HEK293T (cell line): ENCODE data around the gene EXOC3L2.

ENCODE experiments used
- CTCF ChIA-PET: fragments of 350-600 bp; formaldehyde crosslinking; extraction: SDS; loops from one replicate; lab custom pipeline; 2021; ENCODE audit warnings: antibody characterized with exemption, inconsistent platforms; lab: Yijun Ruan, JAX
- POLR2A ChIA-PET: fragments of 350-600 bp; formaldehyde crosslinking; extraction: SDS; loops from one replicate; lab custom pipeline; 2020; ENCODE audit warnings: antibody characterized with exemption, inconsistent platforms; lab: Yijun Ruan, JAX
- DNase-seq: peaks from one replicate; pipeline ENCODE4 v3.0.0; 2012; ENCODE audit warnings: mixed read lengths; ENCODE audit errors: extremely low spot score
- ARNT ChIP-seq: fragments of 450-650 bp; IDR thresholded peaks from 2 replicates; pipeline ENCODE4 v1.6.1; 2017; ENCODE audit warnings: mild to moderate bottlenecking
- BHLHE40 ChIP-seq: fragments of 450-650 bp; IDR thresholded peaks from 2 replicates; pipeline ENCODE4 v1.6.1; 2016; ENCODE audit warnings: mild to moderate bottlenecking, moderate library complexity, borderline replicate concordance
- CTBP1 ChIP-seq: fragments of 450-650 bp; IDR thresholded peaks from 2 replicates; pipeline ENCODE4 v1.6.1; 2016; ENCODE audit warnings: borderline replicate concordance
- ELF4 ChIP-seq: fragments of 450-650 bp; IDR thresholded peaks from 2 replicates; pipeline ENCODE4 v1.6.1; 2017; ENCODE audit warnings: antibody characterized with exemption
- FOXA1 ChIP-seq: fragments of 450-650 bp; IDR thresholded peaks from 2 replicates; pipeline ENCODE4 v1.6.1; 2016; ENCODE audit warnings: mild to moderate bottlenecking
- FOXK2 ChIP-seq: fragments of 450-650 bp; IDR thresholded peaks from 2 replicates; pipeline ENCODE4 v1.6.1; 2016; ENCODE audit warnings: mild to moderate bottlenecking
- FOXM1 ChIP-seq: fragments of 450-650 bp; IDR thresholded peaks from 2 replicates; pipeline ENCODE4 v1.6.1; 2017; ENCODE audit warnings: mild to moderate bottlenecking, borderline replicate concordance
- HDGF ChIP-seq: fragments of 450-650 bp; IDR thresholded peaks from 2 replicates; pipeline ENCODE4 v1.6.1; 2017; ENCODE audit warnings: antibody characterized with exemption, borderline replicate concordance
- L3MBTL2 ChIP-seq: fragments of 450-650 bp; conservative IDR thresholded peaks from 2 replicates; pipeline ENCODE4 v1.6.1; 2016; ENCODE audit warnings: mild to moderate bottlenecking
- LEF1 ChIP-seq: fragments of 450-650 bp; IDR thresholded peaks from 2 replicates; pipeline ENCODE4 v1.6.1; 2017; ENCODE audit warnings: mild to moderate bottlenecking, borderline replicate concordance
- NFRKB ChIP-seq: fragments of 450-650 bp; IDR thresholded peaks from 2 replicates; pipeline ENCODE4 v1.6.1; 2016; ENCODE audit warnings: mild to moderate bottlenecking, moderate library complexity
- SP1 ChIP-seq: fragments of 450-650 bp; IDR thresholded peaks from 2 replicates; pipeline ENCODE4 v1.6.1; 2017
- SUZ12 ChIP-seq: fragments of 450-650 bp; IDR thresholded peaks from 2 replicates; pipeline ENCODE4 v1.6.1; 2016; ENCODE audit warnings: mild to moderate bottlenecking
- TARDBP ChIP-seq: fragments of 450-650 bp; IDR thresholded peaks from 2 replicates; pipeline ENCODE4 v1.6.1; 2016
- ZNF384 ChIP-seq: fragments of 450-650 bp; IDR thresholded peaks from 2 replicates; pipeline ENCODE4 v1.6.1; 2016
- TF ChIP-seq, protein P1 (sequence below): fragments of 450-650 bp; IDR thresholded peaks from 2 replicates; pipeline ENCODE4 v1.6.1; 2016

Gene EXOC3L2

DNA sequence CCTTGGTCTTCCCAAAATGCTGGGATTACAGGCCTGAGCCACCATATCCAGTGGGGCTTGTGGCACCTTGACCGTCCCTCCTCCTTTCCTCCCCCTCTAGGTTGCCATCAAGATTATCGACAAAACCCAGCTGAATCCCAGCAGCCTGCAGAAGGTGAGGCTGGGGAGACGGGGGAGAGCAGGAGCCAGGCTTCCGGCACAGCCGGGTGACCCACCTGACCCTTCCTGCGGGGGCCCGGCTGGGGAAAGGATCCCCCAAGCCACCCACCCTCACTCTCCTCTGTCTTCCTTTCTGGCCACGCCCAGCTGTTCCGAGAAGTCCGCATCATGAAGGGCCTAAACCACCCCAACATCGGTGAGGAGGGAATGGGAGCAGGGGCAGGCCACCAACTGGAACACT lies 17.8 kb upstream of the EXOC3L2 start:
- TF ChIP-seq ZNF384 (no peak), FOXA1 (no peak), LEF1 (no peak), ELF4 (no peak), L3MBTL2 (no peak), SUZ12 (no peak), BHLHE40 (no peak), ARNT (no peak), FOXM1 (no peak), TARDBP (no peak), NFRKB (no peak), SP1 (no peak), HDGF (no peak), CTBP1 (no peak), FOXK2 (no peak)
- TF ChIP-seq, protein P1, sequence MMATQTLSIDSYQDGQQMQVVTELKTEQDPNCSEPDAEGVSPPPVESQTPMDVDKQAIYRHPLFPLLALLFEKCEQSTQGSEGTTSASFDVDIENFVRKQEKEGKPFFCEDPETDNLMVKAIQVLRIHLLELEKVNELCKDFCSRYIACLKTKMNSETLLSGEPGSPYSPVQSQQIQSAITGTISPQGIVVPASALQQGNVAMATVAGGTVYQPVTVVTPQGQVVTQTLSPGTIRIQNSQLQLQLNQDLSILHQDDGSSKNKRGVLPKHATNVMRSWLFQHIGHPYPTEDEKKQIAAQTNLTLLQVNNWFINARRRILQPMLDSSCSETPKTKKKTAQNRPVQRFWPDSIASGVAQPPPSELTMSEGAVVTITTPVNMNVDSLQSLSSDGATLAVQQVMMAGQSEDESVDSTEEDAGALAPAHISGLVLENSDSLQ: no peak
- POLR2A ChIA-PET: no interaction called here
- CTCF ChIA-PET: no interaction called here
- no peak for DNase-seq

DNA sequence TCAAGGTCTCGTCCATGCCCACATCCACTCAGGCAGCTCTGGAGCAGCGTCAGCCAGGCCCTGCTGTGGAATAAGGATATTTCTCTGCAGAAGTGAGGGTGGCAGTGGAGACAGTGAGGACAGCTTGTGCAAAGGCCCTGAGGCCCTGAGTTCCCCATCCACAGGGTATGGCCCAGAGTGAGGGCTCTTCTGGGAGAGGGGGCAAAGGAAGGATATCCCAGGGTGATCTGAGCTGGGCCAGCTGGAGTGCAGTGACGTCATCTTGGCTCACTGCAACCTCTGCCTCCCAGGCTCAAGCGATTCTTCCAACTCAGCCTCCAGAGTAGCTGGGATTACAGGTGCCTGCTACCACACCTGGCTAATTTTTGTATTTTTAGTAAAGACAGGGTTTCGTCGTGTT lies 17.4 kb upstream of the EXOC3L2 start:
- DNase-seq: no peak
- POLR2A ChIA-PET: no interaction called here
- CTCF ChIA-PET: no interaction called here
- TF ChIP-seq LEF1: no peak
- no peak for TF ChIP-seq ZNF384
- no peak for TF ChIP-seq FOXK2
- TF ChIP-seq ARNT: no peak
- no peak for TF ChIP-seq FOXA1
- no peak for TF ChIP-seq HDGF
- TF ChIP-seq, protein P1: no peak
- no peak for TF ChIP-seq NFRKB
- no peak for TF ChIP-seq BHLHE40
- TF ChIP-seq TARDBP: no peak

DNA sequence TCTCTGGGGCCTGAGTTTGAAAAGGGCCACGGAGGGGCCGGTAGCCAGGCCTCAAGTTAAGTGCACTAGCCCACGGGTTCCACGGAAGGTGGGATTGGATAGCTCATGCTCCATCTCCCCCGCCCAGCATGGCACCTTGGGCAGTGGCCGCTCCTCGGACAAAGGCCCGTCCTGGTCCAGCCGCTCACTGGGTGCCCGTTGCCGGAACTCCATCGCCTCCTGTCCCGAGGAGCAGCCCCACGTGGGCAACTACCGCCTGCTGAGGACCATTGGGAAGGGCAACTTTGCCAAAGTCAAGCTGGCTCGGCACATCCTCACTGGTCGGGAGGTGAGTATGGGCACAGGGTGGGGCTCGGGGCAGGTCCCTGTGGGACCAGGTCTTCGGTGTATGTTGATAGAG lies 13.7 kb upstream of the EXOC3L2 start:
- ChIA-PET POLR2A (no interaction called here), CTCF (no interaction called here)
- TF ChIP-seq SP1 (no peak), FOXA1 (no peak), LEF1 (no peak), FOXM1 (no peak), ZNF384 (no peak), HDGF (no peak)
- TF ChIP-seq, protein P1: no peak
- DNase-seq: no peak

DNA sequence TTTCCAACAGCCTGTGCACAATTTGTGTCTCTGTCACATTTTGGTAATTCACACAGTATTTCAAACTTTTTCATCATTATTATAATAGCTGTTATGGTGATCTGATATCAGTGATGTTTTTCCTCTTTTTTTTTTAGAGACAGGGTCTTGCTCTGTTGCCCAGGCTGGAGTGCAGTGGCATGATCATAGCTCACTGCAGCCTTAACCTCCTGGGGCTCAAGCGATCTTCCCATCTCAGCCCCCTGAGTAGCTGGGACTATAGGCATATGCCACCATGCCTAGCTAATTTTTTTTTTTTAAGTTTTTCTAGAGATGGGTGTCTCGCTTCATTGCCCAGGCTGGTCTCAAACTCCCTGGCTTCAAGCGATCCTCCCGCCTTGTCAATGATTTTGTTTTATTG lies 11.6 kb upstream of the EXOC3L2 start:
- no peak for TF ChIP-seq FOXK2
- no peak for TF ChIP-seq ARNT
- TF ChIP-seq L3MBTL2: no peak
- TF ChIP-seq LEF1: no peak
- TF ChIP-seq FOXM1: no peak
- TF ChIP-seq TARDBP: no peak
- TF ChIP-seq HDGF: no peak
- TF ChIP-seq SP1: no peak
- TF ChIP-seq, protein P1: no peak
- TF ChIP-seq ZNF384: no peak
- TF ChIP-seq NFRKB: no peak
- TF ChIP-seq BHLHE40: no peak
- no peak for TF ChIP-seq SUZ12
- ChIA-PET CTCF (no interaction called here), POLR2A (interaction anchor here (1.0 kb wide), 1 partner anchor 44 kb away, joined by 5 read pairs; no protein-coding TSS in a partner anchor)
- DNase-seq: no peak

DNA sequence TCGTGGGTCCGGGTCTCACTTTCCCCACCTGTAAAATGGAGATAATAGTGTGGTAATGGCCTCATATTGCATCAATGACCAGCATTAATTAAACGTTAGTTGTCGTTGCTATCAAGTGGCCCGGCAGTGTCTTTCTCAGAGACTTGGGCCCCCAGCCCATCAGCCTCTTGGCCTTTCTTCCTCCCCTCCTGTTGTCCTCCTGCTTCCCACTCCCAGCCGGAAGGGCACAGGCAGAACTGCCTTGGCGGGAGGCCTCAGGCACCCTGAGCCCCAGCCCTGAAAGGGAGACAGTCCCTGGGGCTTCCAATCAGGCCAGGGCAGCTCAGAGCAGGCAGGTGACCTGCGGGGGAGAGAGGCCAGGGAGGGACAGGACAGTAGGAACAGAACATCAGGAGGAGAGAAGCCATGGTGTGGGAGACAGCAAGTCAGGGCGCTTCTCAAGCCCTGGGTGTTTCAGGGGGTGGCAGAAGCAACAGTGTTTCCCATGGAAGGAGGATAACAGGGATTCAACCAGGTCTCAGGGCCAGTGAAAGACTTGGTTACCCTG lies 10.5 kb upstream of the EXOC3L2 start:
- POLR2A ChIA-PET: no interaction called here
- DNase-seq: no peak
- TF ChIP-seq FOXA1: no peak
- no peak for TF ChIP-seq FOXM1
- no peak for TF ChIP-seq BHLHE40
- TF ChIP-seq FOXK2: no peak
- TF ChIP-seq ELF4: no peak
- no peak for TF ChIP-seq L3MBTL2
- TF ChIP-seq CTBP1: no peak
- no peak for TF ChIP-seq LEF1
- no peak for TF ChIP-seq ZNF384
- TF ChIP-seq, protein P1: no peak
- TF ChIP-seq NFRKB: no peak
- CTCF ChIA-PET: no interaction called here
